ENCODE measurements around the gene CCBE1.

GRCh38 chr18:59564561-59564960 is 132.7 kb downstream of the CCBE1 start:
- TF ChIP-seq CTCF (IDR thresholded peaks at IDR 0.05) (no peak), POLR2A (IDR thresholded peaks at IDR 0.05) (no peak)
